Calu3 (cell line): ENCODE measurements around the gene MYO3B. TPM values are rescaled to one million over a fixed set of nuclear protein-coding genes. Genes with fewer than 3 reads are reported as not detected.

Experiments
- BruUV-seq: library from RNA; stranded (reverse); fragments of 400-500 nt; replicated peaks from 2 replicates; lab custom pipeline; 2021; lab: Mats Ljungman, UMichigan
- CTCF ChIA-PET: fragments of 300-600 bp; sonication (Branson Sonifier 250); formaldehyde crosslinking; loops from one replicate; lab custom pipeline; 2022; ENCODE audit warnings: antibody characterized with exemption; lab: Charles Lee
- DNase-seq: peaks from one replicate; pipeline ENCODE4 v3.0.0; 2022
- H3K27ac Mint-ChIP-seq: one replicate; pipeline ENCODE4 v1.8.0; 2022; ENCODE audit warnings: mixed read lengths; ENCODE audit not compliant: unreplicated experiment
- H3K27me3 Mint-ChIP-seq: one replicate; pipeline ENCODE4 v1.8.0; 2022; ENCODE audit warnings: mixed read lengths; ENCODE audit not compliant: unreplicated experiment
- H3K36me3 Mint-ChIP-seq: one replicate; pipeline ENCODE4 v1.8.0; 2022; ENCODE audit warnings: mild to moderate bottlenecking, moderate library complexity, mixed read lengths; ENCODE audit not compliant: insufficient read depth, unreplicated experiment
- H3K4me1 Mint-ChIP-seq: one replicate; pipeline ENCODE4 v1.8.0; 2022; ENCODE audit warnings: mild to moderate bottlenecking, low read depth, mixed read lengths; ENCODE audit not compliant: unreplicated experiment
- H3K4me3 Mint-ChIP-seq: one replicate; pipeline ENCODE4 v1.8.0; 2022; ENCODE audit warnings: mild to moderate bottlenecking, low read depth, moderate library complexity, mixed read lengths; ENCODE audit not compliant: unreplicated experiment
- H3K9me3 Mint-ChIP-seq: one replicate; pipeline ENCODE4 v1.8.0; 2022; ENCODE audit warnings: low read depth, mixed read lengths; ENCODE audit not compliant: unreplicated experiment
- intact Hi-C: fragments of 100-400 bp; cut with micrococcal nuclease; formaldehyde crosslinking; loops from one replicate; pipeline ENCODE4 v1.10.0; 2022; ENCODE audit not compliant: unreplicated experiment
- total RNA-seq: library from RNA; stranded (reverse); gene quantifications from 2 replicates; pipeline ENCODE4 v1.2.3, GENCODE V29; 2022
- TF ChIP-seq, protein P1 (sequence below): fragments of 200-600 bp; IDR thresholded peaks from one replicate; pipeline ENCODE4 v1.8.0; 2022; ENCODE audit warnings: antibody characterized with exemption; ENCODE audit not compliant: unreplicated experiment

The MYO3B gene
- total RNA-seq, 1 experiment from 2014 or later = 5.0 TPM

DNA sequence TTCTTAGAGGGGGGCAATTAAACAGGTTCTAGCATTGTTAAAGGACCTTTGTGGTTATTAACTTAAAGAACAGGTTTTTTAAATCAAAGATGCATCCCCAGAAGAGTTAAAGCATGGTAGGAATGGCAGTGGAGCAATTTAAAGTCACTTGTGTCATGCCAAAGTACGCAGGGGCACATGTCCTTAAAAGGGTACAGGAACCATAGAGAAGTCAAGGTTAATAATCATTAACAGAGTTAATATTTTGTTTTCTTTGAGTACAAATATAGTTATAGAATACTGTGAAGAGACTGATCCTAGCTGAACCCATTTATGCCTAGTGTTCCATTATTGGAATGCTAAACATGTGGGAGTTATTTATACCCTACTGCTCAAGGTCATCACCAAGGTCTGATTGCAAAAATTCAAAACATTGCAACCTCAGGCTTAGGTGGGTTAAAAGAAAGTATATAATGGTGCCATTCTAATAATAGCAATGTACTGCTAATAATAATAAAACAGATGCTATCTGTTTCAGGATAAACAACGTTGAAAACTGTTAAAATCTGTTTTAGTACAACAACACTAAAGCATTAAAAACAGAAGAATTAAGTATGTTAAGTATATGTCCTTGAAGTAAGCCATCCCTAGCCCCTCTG lies 216.0 kb downstream of the MYO3B start:
- CTCF ChIA-PET = no interaction called here
- DNase-seq = no peak
- no peaks in the 10 kb centered on the region for H3K36me3 Mint-ChIP-seq
- TF ChIP-seq, protein P1, sequence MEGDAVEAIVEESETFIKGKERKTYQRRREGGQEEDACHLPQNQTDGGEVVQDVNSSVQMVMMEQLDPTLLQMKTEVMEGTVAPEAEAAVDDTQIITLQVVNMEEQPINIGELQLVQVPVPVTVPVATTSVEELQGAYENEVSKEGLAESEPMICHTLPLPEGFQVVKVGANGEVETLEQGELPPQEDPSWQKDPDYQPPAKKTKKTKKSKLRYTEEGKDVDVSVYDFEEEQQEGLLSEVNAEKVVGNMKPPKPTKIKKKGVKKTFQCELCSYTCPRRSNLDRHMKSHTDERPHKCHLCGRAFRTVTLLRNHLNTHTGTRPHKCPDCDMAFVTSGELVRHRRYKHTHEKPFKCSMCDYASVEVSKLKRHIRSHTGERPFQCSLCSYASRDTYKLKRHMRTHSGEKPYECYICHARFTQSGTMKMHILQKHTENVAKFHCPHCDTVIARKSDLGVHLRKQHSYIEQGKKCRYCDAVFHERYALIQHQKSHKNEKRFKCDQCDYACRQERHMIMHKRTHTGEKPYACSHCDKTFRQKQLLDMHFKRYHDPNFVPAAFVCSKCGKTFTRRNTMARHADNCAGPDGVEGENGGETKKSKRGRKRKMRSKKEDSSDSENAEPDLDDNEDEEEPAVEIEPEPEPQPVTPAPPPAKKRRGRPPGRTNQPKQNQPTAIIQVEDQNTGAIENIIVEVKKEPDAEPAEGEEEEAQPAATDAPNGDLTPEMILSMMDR = no peak
- H3K9me3 Mint-ChIP-seq = no peaks in the 10 kb centered on the region
- intact Hi-C loops = no loop called here
- no peak overlapping the region for H3K4me3 Mint-ChIP-seq
- no peak overlapping the region for H3K27ac Mint-ChIP-seq
- peaks cover 12% of the 10 kb centered on the region for H3K4me1 Mint-ChIP-seq
- no peaks in the 10 kb centered on the region for H3K27me3 Mint-ChIP-seq
- BruUV-seq = no TSS peak

DNA sequence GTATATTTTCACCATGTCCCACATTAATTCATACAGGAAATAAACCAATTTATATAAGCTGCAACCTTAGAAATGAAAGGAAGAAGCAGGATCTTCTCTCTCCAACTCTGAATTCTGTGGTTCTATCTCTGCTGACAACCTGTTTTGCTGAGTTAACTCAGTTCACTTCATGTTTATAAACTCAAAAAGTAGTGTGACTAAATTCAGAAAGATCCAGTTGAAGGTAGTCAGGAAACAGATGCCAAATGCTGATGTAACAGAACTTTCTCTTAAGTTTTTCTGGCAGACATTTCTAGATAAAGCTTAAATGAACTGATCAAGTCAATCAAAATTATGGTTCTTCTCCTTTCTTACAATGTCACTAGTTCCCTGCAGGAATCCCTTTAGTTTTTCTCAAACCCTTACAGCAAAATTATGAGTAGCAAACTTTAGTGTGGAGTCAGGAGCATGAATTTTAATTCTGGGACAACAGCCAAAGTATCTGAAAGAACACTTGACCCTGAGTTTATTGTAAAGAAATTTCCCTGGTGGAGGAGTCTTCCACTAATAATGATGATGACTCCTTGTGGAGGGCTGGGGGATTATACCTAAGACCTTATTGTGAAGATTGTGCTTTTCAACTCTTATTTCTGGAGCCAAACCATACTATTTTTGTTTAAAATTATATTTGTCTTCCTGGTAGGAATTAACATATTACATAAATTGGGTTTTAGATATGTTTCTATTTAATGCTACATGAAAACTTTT lies 216.9 kb downstream of the MYO3B start:
- Mint-ChIP-seq H3K27ac (no peak overlapping the region), H3K27me3 (no peaks in the 10 kb centered on the region), H3K4me3 (no peak overlapping the region), H3K4me1 (peaks cover 8% of the 10 kb centered on the region), H3K9me3 (no peaks in the 10 kb centered on the region), H3K36me3 (no peaks in the 10 kb centered on the region)
- CTCF ChIA-PET = interaction anchor here (0.5 to 0.7 kb wide), 2 partner anchors 28 to 421 kb away, joined by 3 read pairs; no protein-coding TSS in a partner anchor
- no peak for DNase-seq
- intact Hi-C loops = no loop called here
- no TSS peak for BruUV-seq
- TF ChIP-seq, protein P1 = no peak

DNA sequence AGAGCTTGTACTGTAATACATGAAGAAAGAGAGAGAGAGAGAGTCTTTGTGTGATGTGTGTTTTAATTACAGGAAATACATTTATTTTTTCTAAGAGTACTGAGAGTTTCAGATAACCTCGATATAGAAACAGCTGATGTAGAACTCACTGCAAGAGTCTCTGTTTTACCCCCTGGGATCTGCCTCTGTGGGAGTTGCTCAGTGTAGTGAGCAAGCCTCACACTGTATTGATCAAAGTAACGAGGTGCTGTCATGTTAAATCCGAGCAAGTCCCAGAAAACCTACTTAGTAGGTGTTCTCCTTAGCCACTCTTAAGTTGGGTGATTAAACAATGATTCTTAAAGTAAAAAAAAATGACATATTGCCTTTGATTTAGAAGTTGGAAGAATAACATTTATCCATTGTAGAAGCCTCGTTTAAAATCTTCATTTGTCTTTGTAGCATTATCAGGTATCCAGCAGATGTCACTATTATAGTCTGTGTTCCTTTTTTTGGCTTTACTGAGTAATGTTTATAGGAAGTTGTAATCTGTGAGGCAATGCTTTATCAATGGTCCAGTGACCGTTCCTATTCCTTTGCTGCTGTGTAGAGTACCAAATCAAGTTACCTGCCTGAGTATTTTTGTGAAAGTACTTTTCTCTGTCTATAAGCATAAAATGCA lies 219.0 kb downstream of the MYO3B start:
- CTCF ChIA-PET = interaction anchor here (1.5 kb wide), 1 partner anchor 419 kb away, joined by 3 read pairs; no protein-coding TSS in a partner anchor
- Mint-ChIP-seq H3K4me1 (peaks cover 8% of the 10 kb centered on the region), H3K27me3 (no peaks in the 10 kb centered on the region), H3K4me3 (no peak overlapping the region), H3K27ac (no peak overlapping the region), H3K36me3 (no peaks in the 10 kb centered on the region), H3K9me3 (no peaks in the 10 kb centered on the region)
- BruUV-seq = no TSS peak
- TF ChIP-seq, protein P1 = no peak
- intact Hi-C loops = loop anchor here (1.0 kb wide), 1 partner anchor 415 kb away; no protein-coding TSS in a partner anchor
- no peak for DNase-seq

DNA sequence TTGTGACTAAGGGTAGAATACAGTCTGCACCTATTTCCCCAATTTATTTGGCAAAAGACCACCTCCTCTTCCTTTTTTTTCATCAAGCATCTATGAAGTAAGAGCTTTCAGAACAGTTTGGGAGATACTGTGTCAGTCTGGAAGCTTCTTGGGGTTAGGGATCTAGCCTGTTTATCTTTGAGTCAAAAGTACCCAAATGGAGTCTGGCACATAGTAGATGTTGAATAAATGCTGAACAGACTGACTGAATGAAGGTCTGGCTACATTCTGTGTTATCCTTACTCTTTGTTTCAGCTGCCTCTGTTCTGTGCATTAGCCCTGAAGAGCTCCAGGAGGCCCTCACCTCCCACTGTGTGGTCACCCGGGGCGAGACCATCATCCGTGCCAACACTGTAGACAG lies 223.2 kb downstream of the MYO3B start:
- intact Hi-C loops = no loop called here
- no peak overlapping the region for H3K4me3 Mint-ChIP-seq
- no peaks in the 10 kb centered on the region for H3K36me3 Mint-ChIP-seq
- H3K27ac Mint-ChIP-seq = no peak overlapping the region
- BruUV-seq = no TSS peak
- H3K9me3 Mint-ChIP-seq = no peaks in the 10 kb centered on the region
- TF ChIP-seq, protein P1 = no peak
- DNase-seq = no peak
- peaks cover 8% of the 10 kb centered on the region for H3K4me1 Mint-ChIP-seq
- H3K27me3 Mint-ChIP-seq = no peaks in the 10 kb centered on the region
- CTCF ChIA-PET = no interaction called here
